ENCODE data around the gene BCAT1. TPM values are rescaled to one million over a fixed set of nuclear protein-coding genes. Genes with fewer than 3 reads are reported as not detected.

BCAT1 gene
- total and polyA plus RNA-seq, 2 of the 8 experiments (the other 6 are each of a cell fraction or from before 2014, with no cell fraction given): 19.7 to 263 TPM

DNA sequence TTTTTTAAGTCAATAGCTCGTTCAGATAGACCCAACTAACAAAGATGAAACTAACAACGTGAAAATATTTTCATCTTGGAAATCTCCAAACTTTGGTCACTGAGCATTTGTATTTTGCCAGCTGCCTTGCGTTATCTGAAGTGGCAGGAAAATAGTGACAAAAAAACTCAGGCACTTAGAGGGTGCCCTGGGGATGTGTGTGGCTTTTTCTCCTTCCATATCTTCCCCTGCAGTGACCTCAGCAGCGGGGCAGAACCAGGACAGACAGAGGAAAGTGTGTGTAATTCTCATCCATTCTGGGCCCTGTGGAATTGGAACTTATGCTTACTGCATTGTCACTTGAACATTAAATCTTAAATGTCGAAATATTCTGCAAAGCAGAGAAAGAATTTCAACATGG, 152.0 kb downstream of the BCAT1 start:
- ChIA-PET POLR2A (ENCODE audit: partially characterized antibody) (no interaction called here), CTCF (ENCODE audit: partially characterized antibody) (interaction anchor here (1.9 kb wide), 1 partner anchor 10 kb away, joined by 7 read pairs; no protein-coding TSS in a partner anchor)
- H3K4me1 ChIP-seq (replicated peaks in 1 of 4; ENCODE audit: control insufficient read depth in 3 of 4, insufficient read depth in 4 of 4, low read length in 3 of 4): no peaks in the 10 kb centered on the region
- no peak overlapping the region for H2BK12ac ChIP-seq (ENCODE audit: low read depth, low read length)
- H4K91ac ChIP-seq (replicated peaks; ENCODE audit: insufficient read length, low read length): no peak overlapping the region
- H3K56ac ChIP-seq (replicated peaks; ENCODE audit: insufficient read length, low read depth, low read length): no peak overlapping the region
- no peak overlapping the region for H3K9ac ChIP-seq (replicated peaks in 1 of 4; ENCODE audit: extremely low read depth in 1 of 4, low read depth in 3 of 4, low read length in 3 of 4)
- no peak overlapping the region for H2AFZ ChIP-seq (ENCODE audit: low read length)
- H4K8ac ChIP-seq (ENCODE audit: extremely low read depth, insufficient read depth, low read length): no peak overlapping the region
- H4K20me1 ChIP-seq (replicated peaks in 1 of 2; ENCODE audit: control insufficient read depth in 1 of 2, insufficient read depth in 2 of 2, low read length in 2 of 2): no peaks in the 10 kb centered on the region
- DNase-seq (ENCODE audit: low read depth in 1 of 2, low spot score in 2 of 2) (no peak), FAIRE-seq (no peak)
- H2BK15ac ChIP-seq (ENCODE audit: low read length): no peak overlapping the region
- no peak overlapping the region for H3K14ac ChIP-seq (ENCODE audit: insufficient read length)
- no peak overlapping the region for H3K4me2 ChIP-seq (ENCODE audit: insufficient read depth in 1 of 2, low read depth in 2 of 2, low read length in 2 of 2)
- H2BK20ac ChIP-seq (ENCODE audit: low read length): no peak overlapping the region
- no peak overlapping the region for H2BK120ac ChIP-seq (replicated peaks; ENCODE audit: low read depth, low read length)
- no peaks in the 10 kb centered on the region for H3K79me2 ChIP-seq (ENCODE audit: control insufficient read depth in 1 of 2, insufficient read depth in 2 of 2, low read length in 2 of 2)
- H3K4ac ChIP-seq (replicated peaks; ENCODE audit: insufficient read length, low read depth, low read length): no peak overlapping the region
- WGBS, 2 experiments (ENCODE audit: extremely low coverage in 1 of 2, insufficient coverage in 1 of 2, insufficient read length in 1 of 2, insufficient replicate concordance in 2 of 2, low coverage in 1 of 2, low lambda C conversion rate in 2 of 2, missing lambda C conversion rate in 1 of 2): 75% methylated on average over 5 of the region's 5 CpGs; no CpG with 5 or more reads in 1 of the 2 experiments
- no peaks in the 10 kb centered on the region for H3K9me3 ChIP-seq (ENCODE audit: insufficient read depth in 2 of 2, low read depth in 1 of 2, low read length in 1 of 2)
- H3K23me2 ChIP-seq (ENCODE audit: low read depth, low read length): no peaks in the 10 kb centered on the region
- H3K4me3 ChIP-seq (ENCODE audit: extremely low read depth in 1 of 4, insufficient read depth in 2 of 4, low read depth in 3 of 4, low read length in 4 of 4): no peak overlapping the region
- no peak overlapping the region for H4K5ac ChIP-seq (ENCODE audit: insufficient read length, low read depth, low read length)
- no peaks in the 10 kb centered on the region for H3K36me3 ChIP-seq (ENCODE audit: control insufficient read depth in 2 of 4, insufficient read depth in 4 of 4, low read length in 3 of 4)
- no peak overlapping the region for H3K27ac ChIP-seq (ENCODE audit: low read depth, low read length)
- H2BK5ac ChIP-seq (ENCODE audit: low read depth, low read length): no peak overlapping the region
- no peaks in the 10 kb centered on the region for H3K27me3 ChIP-seq (replicated peaks in 1 of 4; ENCODE audit: control insufficient read depth in 3 of 4, extremely low read depth in 1 of 4, insufficient read depth in 3 of 4, low read length in 3 of 4)
- H2AK5ac ChIP-seq (ENCODE audit: low read depth, low read length): no peak overlapping the region
- no peaks in the 10 kb centered on the region for H3K79me1 ChIP-seq (ENCODE audit: low read depth, low read length)
- H3K18ac ChIP-seq (ENCODE audit: extremely low read depth, low read length): no peak overlapping the region
- H3K23ac ChIP-seq (ENCODE audit: insufficient read length): no peak overlapping the region
- TF ChIP-seq YY1 (IDR thresholded peaks at IDR 0.05; ENCODE audit: low read depth, low read length) (no peak), POLR2A (IDR thresholded peaks at IDR 0.05; ENCODE audit: control extremely low read depth in 1 of 2, low read depth in 2 of 2, low read length in 2 of 2) (no peak), ATF3 (IDR thresholded peaks at IDR 0.05; ENCODE audit: insufficient read depth, low read depth, low read length) (no peak), SIN3A (conservative IDR thresholded peaks at IDR 0.05 in 1 of 2, IDR thresholded peaks at IDR 0.05 in 1 of 2; ENCODE audit: low read depth in 1 of 2, low read length in 2 of 2) (no peak), SUZ12 (IDR thresholded peaks at IDR 0.05; ENCODE audit: low read length) (no peak), SP4 (IDR thresholded peaks at IDR 0.05; ENCODE audit: low read length) (no peak), ATF2 (IDR thresholded peaks at IDR 0.05; ENCODE audit: low read length) (no peak), CTBP2 (IDR thresholded peaks at IDR 0.05; ENCODE audit: borderline replicate concordance, insufficient read depth, insufficient read length, low read length) (no peak), SRF (IDR thresholded peaks at IDR 0.05; ENCODE audit: low read depth, low read length) (no peak), NRF1 (IDR thresholded peaks at IDR 0.05; ENCODE audit: low read depth, low read length) (no peak), BACH1 (IDR thresholded peaks at IDR 0.05; ENCODE audit: low read length) (no peak), TAF7 (optimal IDR thresholded peaks at IDR 0.05; ENCODE audit: borderline replicate concordance, low read depth, low read length) (no peak), SAP30 (IDR thresholded peaks at IDR 0.05; ENCODE audit: insufficient read depth, insufficient replicate concordance, low read length) (no peak)

Data from H1 (cell line).